HG03575 (cell line): Measurements from ENCODE around the gene MAP6.

Experiments used
- ATAC-seq: cut with Tn5 transposase; IDR thresholded peaks from one replicate; pipeline ENCODE4 v1.9.1; 2021; ENCODE audit not compliant: unreplicated experiment, insufficient number of reproducible peaks, low FRiP score; ENCODE audit errors: extremely low read depth

The MAP6 gene

GRCh38 chr11:75562048-75562835, 106.6 kb downstream of the MAP6 start, which contains the start of gene SERPINH1:
TSS of gene SERPINH1 (plus strand) at chr11:75562253. CDS start at chr11:75566350, 4,097 bp downstream.
- no peak for ATAC-seq

- no peak for ATAC-seq
Measured at GRCh38 chr11:75561426-75562047, 107.3 kb downstream of the MAP6 start.

GRCh38 chr11:75560644-75561043, 108.2 kb downstream of the MAP6 start:
- no peak for ATAC-seq

GRCh38 chr11:75558939-75559843, 109.6 kb downstream of the MAP6 start:
- no peak for ATAC-seq

- ATAC-seq = no peak
Measured at GRCh38 chr11:75557666-75558494, 111.0 kb downstream of the MAP6 start.

GRCh38 chr11:75556275-75556674, 112.6 kb downstream of the MAP6 start:
- no peak for ATAC-seq

- ATAC-seq = no peak
Measured at GRCh38 chr11:75555079-75555811, 113.6 kb downstream of the MAP6 start.

GRCh38 chr11:75554258-75555022, 114.4 kb downstream of the MAP6 start:
- no peak for ATAC-seq

GRCh38 chr11:75553889-75554257, 115.0 kb downstream of the MAP6 start:
- ATAC-seq = no peak

GRCh38 chr11:75553182-75553581, 115.7 kb downstream of the MAP6 start:
- ATAC-seq = no peak

- ATAC-seq = no peak
Measured at GRCh38 chr11:75549370-75549958, 119.4 kb downstream of the MAP6 start.

- no peak for ATAC-seq
Measured at GRCh38 chr11:75548595-75549272, 120.1 kb downstream of the MAP6 start.

- ATAC-seq = no peak
Measured at GRCh38 chr11:75547617-75548058, 121.2 kb downstream of the MAP6 start.

- ATAC-seq = no peak
Measured at GRCh38 chr11:75547177-75547576, 121.7 kb downstream of the MAP6 start.

GRCh38 chr11:75543806-75544205, 125.0 kb downstream of the MAP6 start:
- ATAC-seq = no peak

GRCh38 chr11:75542088-75542438, 126.8 kb downstream of the MAP6 start:
- no peak for ATAC-seq
